ENCODE data around the gene LARP1B.
"Not testable (repeated sequence)": the region's sequence is repeated elsewhere in the genome, so short reads cannot be mapped to it uniquely, and the experiment has no call there.

Gene LARP1B

DNA sequence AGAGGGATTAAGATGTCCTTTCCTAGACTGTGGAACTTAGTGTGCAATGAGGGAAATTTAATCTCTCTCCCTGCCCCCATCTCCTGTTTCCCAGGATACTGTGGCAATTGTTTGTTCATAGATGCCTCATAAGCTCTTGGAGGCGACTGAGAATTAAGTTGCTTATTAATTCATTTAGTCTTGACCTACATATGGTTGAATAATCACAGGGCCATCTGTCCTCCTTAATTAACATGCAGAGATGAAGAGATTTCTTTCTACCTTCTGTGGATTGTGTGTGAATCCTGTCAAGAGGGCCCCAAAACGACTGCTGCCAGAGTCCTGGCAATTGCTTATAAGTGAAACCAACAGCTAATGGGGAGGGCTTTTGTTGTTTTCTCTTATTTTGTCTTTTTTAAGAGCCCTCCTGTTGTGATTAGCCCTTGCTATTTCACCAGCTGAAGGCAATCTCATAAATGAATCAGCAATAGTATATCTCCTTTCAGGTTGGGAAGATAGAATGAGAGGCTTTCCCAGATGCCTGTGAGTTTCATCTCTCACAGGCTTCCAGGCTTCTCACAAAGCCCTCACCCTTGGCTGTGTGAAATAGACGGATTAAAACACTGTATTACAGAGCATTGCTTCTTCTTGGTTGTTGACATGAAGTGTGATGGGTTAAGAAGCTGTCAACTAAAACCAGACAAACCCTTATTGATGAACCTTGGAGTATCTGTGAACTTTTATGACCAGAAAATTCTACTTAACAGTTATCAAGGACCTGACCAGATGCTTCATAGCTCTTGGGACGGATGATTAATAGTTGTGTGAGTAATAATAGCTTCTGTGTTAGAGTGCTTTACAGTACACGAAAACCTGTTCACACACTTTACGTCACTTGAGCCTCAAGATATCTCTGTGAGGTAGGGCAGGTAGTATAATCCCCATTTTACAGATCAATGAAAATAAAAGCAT lies 168.0 kb downstream of the LARP1B start:
- peak; percentile 12 for DNase-seq

DNA sequence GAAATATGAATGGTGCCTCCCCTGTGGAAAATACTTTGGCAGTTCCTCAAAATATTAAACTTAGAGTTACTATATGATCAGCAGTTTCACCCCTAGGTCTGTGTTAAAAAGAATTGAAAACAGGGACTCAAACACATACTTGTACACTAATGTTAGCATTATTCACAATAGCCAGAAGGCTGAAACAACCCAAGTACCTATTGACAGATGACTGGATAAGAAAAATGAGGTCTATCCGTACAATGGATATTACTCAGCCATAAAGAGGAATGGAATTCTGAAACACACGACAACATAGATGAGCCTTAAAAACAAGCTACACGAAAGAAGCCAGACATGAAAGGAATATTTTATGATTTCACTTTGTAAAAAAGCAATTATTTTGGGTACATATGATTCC lies 171.6 kb downstream of the LARP1B start:
- DNase-seq = no peak

DNA sequence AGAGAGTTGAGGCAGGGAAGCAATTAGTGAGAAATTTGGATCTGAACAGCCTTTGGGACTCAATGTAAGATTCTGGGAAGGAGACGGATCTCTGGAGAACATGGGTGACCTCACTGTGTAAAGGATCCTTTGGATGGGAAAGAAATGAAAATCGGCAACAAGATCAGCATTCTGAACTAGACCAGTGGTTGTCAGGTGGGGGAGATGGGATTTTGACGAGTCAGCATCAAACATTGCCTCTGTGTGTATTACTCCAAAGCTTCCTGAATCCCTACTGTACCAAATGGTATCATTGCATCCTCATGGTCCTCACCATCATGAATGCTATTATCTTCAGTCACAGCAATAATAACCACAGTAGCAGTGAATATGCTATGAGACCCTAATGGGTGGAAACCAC lies 173.7 kb downstream of the LARP1B start:
- no peak for DNase-seq

DNA sequence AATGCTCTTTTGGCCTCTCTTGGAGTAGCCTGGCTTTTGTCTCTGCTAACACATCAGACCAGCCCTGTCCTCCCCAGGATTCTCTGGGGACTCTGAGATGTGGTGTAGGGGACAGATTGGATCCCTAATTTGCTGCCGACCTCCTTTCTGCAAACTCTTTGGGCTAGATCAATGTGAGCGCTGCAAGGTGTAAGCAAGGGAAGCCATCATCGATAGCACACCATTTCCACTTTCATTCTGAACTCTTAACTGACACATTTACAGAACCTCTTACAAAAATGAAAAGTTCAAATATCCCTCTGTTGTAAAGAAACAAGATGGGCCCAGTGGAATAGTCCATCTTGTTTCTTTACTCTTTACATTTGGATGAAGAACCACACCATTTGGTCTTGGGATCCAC lies 179.9 kb downstream of the LARP1B start:
- DNase-seq = no peak

DNA sequence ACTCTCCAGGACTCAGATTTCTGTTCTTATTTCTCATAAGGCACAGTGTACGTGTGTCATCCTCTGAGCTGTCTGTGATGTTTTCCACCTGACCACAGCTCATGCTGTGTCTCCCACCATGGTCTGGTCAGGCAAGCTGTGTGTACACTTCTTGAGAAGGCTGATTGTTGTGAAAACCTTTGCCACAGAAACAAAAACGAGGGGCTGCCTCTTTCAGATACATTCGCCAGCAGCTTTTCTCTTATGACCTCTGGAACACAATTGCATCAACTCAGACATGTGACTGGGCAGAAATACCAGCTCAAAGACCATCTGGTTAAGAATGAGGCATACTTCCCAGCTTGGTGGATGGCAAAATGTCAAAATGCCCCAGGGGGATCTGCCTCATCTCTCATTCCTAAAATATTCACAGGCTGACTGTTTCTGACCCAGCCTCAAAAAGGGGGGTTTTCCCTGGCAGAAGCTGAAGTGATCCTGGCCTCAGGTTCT lies 180.4 kb downstream of the LARP1B start:
- peak; percentile 78 for DNase-seq

DNA sequence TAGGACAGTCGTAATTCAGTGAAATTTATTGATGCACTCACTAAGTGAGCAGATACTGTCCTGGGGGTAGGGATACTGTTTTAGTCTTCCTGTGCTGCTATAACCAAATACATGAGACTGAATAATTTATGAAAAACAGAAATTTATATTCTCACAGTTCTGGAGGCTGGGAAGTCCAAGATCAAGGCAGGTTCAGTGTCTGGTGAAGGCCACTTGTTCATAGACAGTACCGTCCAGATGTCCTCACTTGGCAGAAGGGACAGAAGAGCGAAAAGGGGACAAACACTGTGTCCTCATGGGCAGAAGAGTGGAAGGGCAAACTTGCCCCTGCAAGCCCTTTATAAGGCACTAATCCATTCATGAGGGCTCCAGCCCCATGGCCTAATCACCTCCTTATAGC lies 180.9 kb downstream of the LARP1B start:
- no peak for DNase-seq

DNA sequence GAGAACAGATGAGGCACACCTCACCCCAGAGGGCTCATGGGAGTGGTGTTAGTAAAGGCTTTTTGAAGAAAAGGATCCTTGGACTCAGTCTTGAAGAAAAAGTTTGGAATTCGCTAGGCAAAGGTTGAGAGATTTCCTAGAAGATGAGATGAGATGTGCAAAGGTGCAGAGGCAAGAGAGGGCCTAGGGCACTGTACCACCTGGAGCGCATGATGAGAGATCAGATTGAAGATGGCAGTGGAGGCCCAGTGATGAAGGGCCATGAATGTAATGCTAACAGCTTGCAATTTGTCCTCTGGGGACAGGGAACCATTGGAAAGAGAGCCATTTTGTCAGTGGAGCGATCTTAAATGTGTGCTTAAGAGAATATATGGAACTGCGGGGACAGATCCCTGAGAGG lies 181.5 kb downstream of the LARP1B start:
- DNase-seq = no peak

DNA sequence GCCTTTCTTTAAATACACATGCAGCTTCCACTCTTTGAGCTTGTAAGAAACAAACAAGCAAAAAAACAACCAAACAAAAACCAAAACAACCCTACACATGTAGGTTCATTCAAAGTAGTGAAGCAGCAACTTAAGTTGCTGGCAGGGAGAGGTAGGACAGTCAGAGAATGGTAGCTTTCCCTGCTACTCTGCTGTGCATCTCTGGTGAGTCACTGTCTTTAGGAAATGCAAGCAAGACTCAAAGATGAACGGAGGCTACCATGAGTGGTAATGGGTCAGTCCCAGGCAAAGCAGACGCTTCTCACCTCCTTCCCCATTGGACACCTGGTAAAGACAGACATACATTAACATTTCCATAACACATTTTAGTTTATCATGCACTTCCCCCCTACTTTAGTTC lies 183.3 kb downstream of the LARP1B start:
- DNase-seq = peak; percentile 11

DNA sequence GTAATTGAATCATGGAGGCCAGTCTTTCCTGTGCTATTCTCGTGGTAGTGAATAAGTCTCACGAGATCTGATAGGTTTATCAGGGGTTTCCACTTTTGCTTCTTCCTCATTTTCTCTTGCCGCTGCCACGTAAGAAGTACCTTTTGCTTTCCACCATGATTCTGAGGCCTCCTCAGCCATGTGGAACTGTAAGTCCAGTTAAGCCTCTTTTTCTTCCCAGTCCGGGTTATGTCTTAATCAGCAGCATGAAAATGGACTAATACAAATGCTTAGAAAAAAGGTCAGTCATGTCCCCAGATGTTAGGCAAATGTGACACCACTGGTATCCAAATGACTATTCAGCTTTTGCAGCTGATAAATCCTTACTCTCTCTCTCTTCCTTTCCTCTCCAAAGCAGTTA lies 184.3 kb downstream of the LARP1B start:
- not testable (repeated sequence) for DNase-seq

DNA sequence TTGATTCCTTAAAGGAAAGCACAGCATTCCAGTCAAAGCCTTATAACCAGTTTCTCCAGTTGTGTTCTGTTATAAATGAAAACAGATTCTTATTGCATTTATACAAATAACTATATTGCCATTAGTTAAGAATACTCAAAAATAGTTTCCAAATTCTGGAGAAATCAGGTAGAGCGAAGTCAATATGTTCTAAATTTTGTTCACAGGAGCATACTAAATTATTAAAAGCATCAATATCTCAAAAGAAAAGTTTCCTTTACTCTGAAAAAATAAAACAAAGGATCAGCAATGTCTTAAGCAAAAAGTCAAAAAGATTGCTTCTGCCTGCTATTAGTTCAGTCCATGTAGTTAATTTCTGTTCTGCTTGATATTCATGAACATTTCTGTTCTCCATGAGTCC lies 186.8 kb downstream of the LARP1B start:
- DNase-seq = no peak

DNA sequence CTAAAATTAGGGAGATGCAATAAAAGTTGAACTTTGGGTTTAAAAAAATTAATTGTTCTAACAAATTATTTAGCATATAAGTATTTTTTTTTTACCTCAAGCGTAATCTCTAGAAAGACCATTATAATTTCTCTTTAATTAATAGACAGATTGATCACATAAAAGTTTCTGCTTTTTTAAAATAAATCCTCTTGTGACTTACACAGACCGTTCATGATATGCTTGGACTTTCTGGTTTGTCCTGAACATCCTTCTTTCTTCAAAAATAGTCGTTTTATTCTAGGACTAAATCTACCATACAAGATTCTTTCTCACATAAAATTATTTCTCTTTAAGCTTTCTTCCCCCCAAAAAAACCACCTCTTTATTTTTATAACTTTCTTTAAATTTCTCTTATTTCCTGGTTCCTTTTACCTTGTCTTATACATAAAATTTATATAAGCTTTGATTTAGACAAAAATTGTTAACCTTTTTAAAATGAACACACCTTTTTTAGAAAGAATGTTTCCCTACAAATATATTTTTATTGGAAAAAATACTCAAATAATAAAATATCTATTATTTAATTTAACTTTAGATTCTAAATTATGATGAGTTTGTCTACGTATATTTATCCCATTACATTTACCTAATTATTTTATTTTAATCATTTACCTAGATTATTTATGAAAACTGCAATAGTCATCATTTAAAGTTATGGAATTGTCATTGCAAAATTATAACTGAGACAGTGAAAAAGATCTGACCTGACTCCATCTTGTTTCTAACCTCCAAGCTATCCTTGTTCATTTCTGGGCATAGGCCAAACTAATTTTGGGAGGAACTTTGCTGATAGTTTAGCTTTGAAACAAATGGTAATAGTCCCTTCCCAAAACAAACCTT lies 188.9 kb downstream of the LARP1B start:
- DNase-seq = no peak

DNA sequence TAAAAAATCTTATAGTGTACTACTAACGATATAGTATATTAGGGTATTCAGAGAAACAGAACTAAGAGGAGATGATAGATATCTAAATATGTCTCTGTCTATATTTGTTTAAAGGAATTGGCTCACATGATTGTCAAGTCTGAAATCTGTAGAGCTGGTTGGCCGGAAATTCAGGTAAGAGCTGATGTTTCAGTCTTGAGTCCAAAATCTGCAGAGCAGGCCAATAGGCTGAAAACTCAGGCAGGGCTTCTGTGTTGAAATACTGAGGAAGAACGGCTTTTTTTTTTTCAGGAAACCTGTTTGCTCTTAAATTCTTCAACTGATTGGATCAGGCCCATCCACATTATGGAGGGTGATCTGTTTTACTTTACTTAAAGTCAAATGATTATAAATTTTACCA lies 194.8 kb downstream of the LARP1B start:
- DNase-seq = no peak

DNA sequence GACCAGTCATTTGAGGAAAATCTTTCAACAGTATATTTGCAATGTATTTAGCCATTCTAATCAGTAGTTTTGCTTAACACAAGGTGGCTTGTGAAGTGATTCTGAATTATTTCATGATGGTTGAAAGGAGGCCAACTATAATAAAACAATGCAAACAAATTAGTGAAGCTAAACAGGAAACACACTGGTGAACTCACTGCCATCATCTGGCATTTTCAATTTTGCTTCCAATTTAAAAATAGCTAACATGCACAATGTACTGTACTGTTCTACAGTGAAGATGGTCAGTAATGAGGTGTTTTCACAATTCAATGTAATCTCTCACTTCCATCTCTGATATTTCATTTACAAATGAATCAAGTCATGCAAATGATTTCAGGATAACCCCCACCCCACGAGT lies 195.4 kb downstream of the LARP1B start:
- DNase-seq = no peak

DNA sequence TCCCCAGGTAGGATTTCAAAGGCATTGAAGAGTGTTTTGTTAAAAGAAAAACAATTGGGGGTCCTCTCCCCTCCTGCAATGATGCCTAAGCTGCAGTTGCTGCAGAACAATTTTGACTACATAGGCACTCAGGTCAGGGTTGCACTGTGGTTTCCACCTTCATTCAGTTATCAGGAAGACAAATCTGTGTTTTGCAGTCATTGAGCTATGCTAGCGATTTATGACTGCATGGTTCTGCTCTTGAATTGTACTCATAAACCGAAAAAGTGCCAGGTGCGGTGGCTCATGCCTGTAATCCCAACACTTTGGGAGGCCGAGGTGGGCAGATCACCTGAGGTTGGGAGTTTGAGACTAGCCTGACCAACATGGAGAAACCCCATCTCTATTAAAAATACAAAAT lies 197.1 kb downstream of the LARP1B start:
- not testable (repeated sequence) for DNase-seq

DNA sequence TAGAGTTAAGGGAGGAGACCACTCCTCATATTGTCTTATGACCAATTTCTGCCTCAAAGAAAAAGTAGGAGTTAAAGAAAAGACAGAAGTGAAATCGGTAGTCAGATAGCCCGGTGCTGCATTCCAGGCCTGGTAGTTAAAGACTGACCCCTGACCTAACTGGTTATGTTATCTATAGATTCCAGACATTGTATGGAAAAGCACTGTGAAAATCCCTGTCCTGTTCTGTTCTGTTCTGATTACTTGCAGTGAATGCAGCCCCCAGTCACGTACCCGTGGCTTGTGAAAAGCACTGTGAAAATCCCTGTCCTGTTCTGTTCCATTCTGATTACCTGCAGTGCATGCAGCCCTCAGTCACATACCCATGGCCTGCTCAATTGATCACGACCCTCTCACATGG lies 198.8 kb downstream of the LARP1B start:
- DNase-seq = not testable (repeated sequence)

Measured in HCEC 1CT (cell line).